HCT116 (cell line): Measurements from ENCODE around the gene ATG16L1. TPM values are rescaled to one million over a fixed set of nuclear protein-coding genes. Genes with fewer than 3 reads are reported as not detected.

Source experiments
- ATAC-seq: fragments of 200-7000 bp; cut with Tn5 transposase; 2 replicates; pipeline ENCODE4 v1.9.1; 2020; ENCODE audit warnings: mild to moderate bottlenecking, moderate library complexity
- BruUV-seq: library from RNA; stranded (reverse); fragments of 400-500 nt; replicated peaks from 2 replicates; lab custom pipeline; 2021; lab: Mats Ljungman, UMichigan
- CTCF ChIA-PET: fragments of 300-600 bp; sonication (Branson Sonifier 250); formaldehyde crosslinking; loops from one replicate; lab custom pipeline; 2021; ENCODE audit warnings: antibody characterized with exemption; lab: Charles Lee
- POLR2A ChIA-PET: fragments of 300-600, 350-600 bp; sonication (Branson Sonifier 250); formaldehyde crosslinking; loops from one replicate; lab custom pipeline; 2021; ENCODE audit warnings: antibody characterized with exemption; lab: Charles Lee
- RAD21 ChIA-PET, 2 experiments: fragments of 300-600 bp; sonication (Branson Sonifier 250); formaldehyde crosslinking; loops; one replicate each; lab custom pipeline; 2023; ENCODE audit warnings: low total read pairs in 2 of 2; ENCODE audit not compliant: uncharacterized antibody in 2 of 2, unreplicated experiment in 2 of 2, low non-redundant PET in 1 of 2; lab: Charles Lee
- DNase-seq: peaks from one replicate; pipeline ENCODE4 v3.0.0-alpha.2; 2010; ENCODE audit warnings: low read depth, low spot score
- H2AFZ ChIP-seq: fragments of 200-600 bp; shearing (Covaris generic), sonication (generic); 2 replicates; pipeline ENCODE4 v1.6.1; 2017; ENCODE audit warnings: low read depth, mixed run types, mixed read lengths, antibody characterized with exemption, low read length; ENCODE audit not compliant: poor library complexity, severe bottlenecking
- H3K27ac ChIP-seq: 2 replicates; pipeline ENCODE4 v1.5.1; 2012; ENCODE audit warnings: low read depth, low read length
- H3K27me3 ChIP-seq: fragments of 200-600 bp; sonication (generic); 2 replicates; pipeline ENCODE4 v1.6.1; 2016; ENCODE audit warnings: mixed run types, low read length, mixed read lengths; ENCODE audit not compliant: insufficient read depth
- H3K36me3 ChIP-seq, 2 experiments: fragments of 200-500 bp in 1 of 2; fragments of 200-600 bp in 1 of 2; sonication (Bioruptor generic) in 1 of 2; sonication (generic) in 1 of 2; 2 replicates each; pipeline versions ENCODE4 v1.5.1 to v1.6.1; 2014 to 2016; ENCODE audit warnings: low read length in 2 of 2, inconsistent platforms in 1 of 2, mixed read lengths in 1 of 2, mixed run types in 1 of 2; ENCODE audit not compliant: insufficient read depth in 2 of 2, control insufficient read depth in 1 of 2
- H3K4me1 ChIP-seq, 2 experiments: fragments of 200-600 bp in 1 of 2; sonication (generic) in 1 of 2; 2 replicates each; pipeline versions ENCODE4 v1.5.1 to v1.6.1; 2012 to 2017; ENCODE audit warnings: low read length in 2 of 2, inconsistent platforms in 1 of 2, mild to moderate bottlenecking in 1 of 2, mixed read lengths in 1 of 2, mixed run types in 1 of 2, moderate library complexity in 1 of 2; ENCODE audit not compliant: insufficient read depth in 2 of 2, control insufficient read depth in 1 of 2
- H3K4me2 ChIP-seq: fragments of 200-600 bp; sonication (generic); 2 replicates; pipeline ENCODE4 v1.6.1; 2017; ENCODE audit warnings: mixed run types, low read length, mixed read lengths
- H3K4me3 ChIP-seq, 2 experiments: fragments of 200-600 bp in 1 of 2; sonication (generic) in 1 of 2; replicated peaks in 1 of 2; 2 replicates each; pipeline ENCODE4 v1.5.1; 2011 to 2016; ENCODE audit warnings: low read length in 2 of 2, control low read depth in 1 of 2, low read depth in 1 of 2, mild to moderate bottlenecking in 1 of 2, mixed read lengths in 1 of 2, mixed run types in 1 of 2
- H3K79me2 ChIP-seq: fragments of 200-600 bp; sonication (generic); 2 replicates; pipeline ENCODE4 v1.6.1; 2017; ENCODE audit warnings: mild to moderate bottlenecking, mixed run types, low read length, moderate library complexity, mixed read lengths; ENCODE audit not compliant: insufficient read depth
- H3K9ac ChIP-seq: fragments of 200-600 bp; sonication (generic); 2 replicates; pipeline ENCODE4 v1.6.1; 2016; ENCODE audit warnings: low read length, mixed read lengths
- H3K9me2 ChIP-seq: fragments of 200-600 bp; sonication (generic), shearing (Covaris generic); 2 replicates; pipeline ENCODE4 v1.6.1; 2017; ENCODE audit warnings: mixed run types, mild to moderate bottlenecking, moderate library complexity; ENCODE audit not compliant: insufficient read depth
- H3K9me3 ChIP-seq, 2 experiments: fragments of 200-500 bp in 1 of 2; fragments of 200-600 bp in 1 of 2; sonication (Bioruptor generic) in 1 of 2; sonication (generic) in 1 of 2; 2 replicates each; pipeline ENCODE4 v1.6.1; 2014 to 2017; ENCODE audit warnings: low read length in 2 of 2, mixed read lengths in 2 of 2, inconsistent platforms in 1 of 2, low read depth in 1 of 2, mild to moderate bottlenecking in 1 of 2, mixed run types in 1 of 2, moderate library complexity in 1 of 2; ENCODE audit not compliant: control insufficient read depth in 1 of 2, insufficient read depth in 1 of 2
- H4K20me1 ChIP-seq: fragments of 200-600 bp; sonication (generic), shearing (Covaris generic); 2 replicates; pipeline ENCODE4 v1.6.1; 2017; ENCODE audit warnings: mixed run types, mild to moderate bottlenecking, moderate library complexity; ENCODE audit not compliant: insufficient read depth
- CBX3 ChIP-seq: IDR thresholded peaks from 2 replicates; pipeline ENCODE4 v1.6.1; 2012; ENCODE audit warnings: low read depth
- CEBPB ChIP-seq: IDR thresholded peaks from 2 replicates; pipeline ENCODE4 v1.6.1; 2012; ENCODE audit warnings: low read depth
- EGR1 ChIP-seq: IDR thresholded peaks from 2 replicates; pipeline ENCODE4 v1.6.1; 2012; ENCODE audit warnings: low read depth
- EZH2 ChIP-seq: fragments of 200-600 bp; sonication (generic); IDR thresholded peaks from 2 replicates; pipeline ENCODE4 v1.6.1; 2017; ENCODE audit warnings: antibody characterized with exemption, mixed run types
- EZH2phosphoT487 ChIP-seq: fragments of 200-600 bp; IDR thresholded peaks from 2 replicates; pipeline ENCODE4 v1.6.1; 2018; ENCODE audit warnings: antibody characterized with exemption, borderline replicate concordance
- FOSL1 ChIP-seq: IDR thresholded peaks from 2 replicates; pipeline ENCODE4 v1.6.1; 2012; ENCODE audit warnings: low read depth
- POLR2A ChIP-seq: IDR thresholded peaks from 2 replicates; pipeline ENCODE4 v1.7.0; 2011; ENCODE audit warnings: borderline replicate concordance; ENCODE audit not compliant: insufficient read depth, insufficient read length; ENCODE audit errors: extremely low read depth
- RAD21 ChIP-seq: IDR thresholded peaks from 2 replicates; pipeline ENCODE4 v1.6.1; 2012; ENCODE audit warnings: low read depth, mild to moderate bottlenecking
- SP1 ChIP-seq: IDR thresholded peaks from 2 replicates; pipeline ENCODE4 v1.6.1; 2012; ENCODE audit warnings: low read depth
- YY1 ChIP-seq: IDR thresholded peaks from 2 replicates; pipeline ENCODE4 v1.6.1; 2011; ENCODE audit warnings: low read length, low read depth, moderate library complexity, mild to moderate bottlenecking; ENCODE audit not compliant: insufficient replicate concordance; ENCODE audit errors: extremely low read depth
- ZFX ChIP-seq: fragments of 450-650 bp; IDR thresholded peaks from 2 replicates; pipeline ENCODE4 v1.6.1; 2017
- intact Hi-C: fragments of 100-400 bp; cut with micrococcal nuclease; formaldehyde crosslinking; loops from 2 replicates; pipeline ENCODE4 v1.10.0; 2022
- total RNA-seq: library from RNA; stranded (reverse); gene quantifications from one replicate; pipeline ENCODE4 v1.2.1, GENCODE V29; 2021; ENCODE audit not compliant: unreplicated experiment
- TF ChIP-seq, protein P1 (sequence below): IDR thresholded peaks from 2 replicates; pipeline ENCODE4 v1.6.1; 2011; ENCODE audit warnings: mild to moderate bottlenecking, low read length, moderate library complexity; ENCODE audit not compliant: insufficient replicate concordance; ENCODE audit errors: extremely low read depth
- TF ChIP-seq, protein P2 (sequence below): IDR thresholded peaks from 2 replicates; pipeline ENCODE4 v1.6.1; 2012
- TF ChIP-seq, protein P3 (sequence below): IDR thresholded peaks from 2 replicates; pipeline ENCODE4 v1.6.1; 2012
- TF ChIP-seq, protein P4 (sequence below), 3 experiments: fragments of 200-600 bp in 1 of 3; sonication (generic) in 1 of 3; IDR thresholded peaks in 2 of 3; conservative IDR thresholded peaks in 1 of 3; 2 replicates each; pipeline ENCODE4 v1.5.1; 2012 to 2017; ENCODE audit warnings: low read depth in 2 of 3, low read length in 2 of 3, antibody characterized with exemption in 1 of 3, borderline replicate concordance in 1 of 3, control low read depth in 1 of 3, mild to moderate bottlenecking in 1 of 3, mixed read lengths in 1 of 3, mixed run types in 1 of 3, moderate library complexity in 1 of 3; ENCODE audit not compliant: insufficient read depth in 1 of 3

The ATG16L1 gene
- total RNA-seq, 1 experiment from 2014 or later, result 43.4 TPM

DNA sequence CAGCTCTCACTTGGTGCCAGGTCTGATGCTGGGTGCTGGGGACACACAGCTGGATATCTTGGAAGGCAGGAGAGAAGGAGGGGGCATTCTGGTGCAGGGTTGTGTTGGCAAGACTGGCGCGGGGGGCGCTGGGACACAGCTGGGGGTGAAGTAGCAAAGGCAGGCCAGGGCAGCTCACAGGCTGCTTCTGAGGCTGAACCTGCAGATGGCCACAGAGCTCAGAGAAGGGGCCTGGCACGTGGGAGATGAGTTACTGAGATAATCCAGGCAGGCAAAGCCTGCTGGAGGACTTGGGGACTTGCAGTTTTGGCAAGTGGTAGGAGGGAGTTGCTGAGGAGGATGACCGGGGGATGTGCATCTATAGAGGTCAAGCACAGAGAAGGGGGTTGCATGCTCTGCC, 86.6 kb downstream of the ATG16L1 start:
- ChIA-PET CTCF (no interaction called here), RAD21 (no interaction called here), POLR2A (no interaction called here)
- TF ChIP-seq YY1, result no peak
- no peak for TF ChIP-seq EGR1
- no peak for TF ChIP-seq EZH2
- TF ChIP-seq, protein P1, sequence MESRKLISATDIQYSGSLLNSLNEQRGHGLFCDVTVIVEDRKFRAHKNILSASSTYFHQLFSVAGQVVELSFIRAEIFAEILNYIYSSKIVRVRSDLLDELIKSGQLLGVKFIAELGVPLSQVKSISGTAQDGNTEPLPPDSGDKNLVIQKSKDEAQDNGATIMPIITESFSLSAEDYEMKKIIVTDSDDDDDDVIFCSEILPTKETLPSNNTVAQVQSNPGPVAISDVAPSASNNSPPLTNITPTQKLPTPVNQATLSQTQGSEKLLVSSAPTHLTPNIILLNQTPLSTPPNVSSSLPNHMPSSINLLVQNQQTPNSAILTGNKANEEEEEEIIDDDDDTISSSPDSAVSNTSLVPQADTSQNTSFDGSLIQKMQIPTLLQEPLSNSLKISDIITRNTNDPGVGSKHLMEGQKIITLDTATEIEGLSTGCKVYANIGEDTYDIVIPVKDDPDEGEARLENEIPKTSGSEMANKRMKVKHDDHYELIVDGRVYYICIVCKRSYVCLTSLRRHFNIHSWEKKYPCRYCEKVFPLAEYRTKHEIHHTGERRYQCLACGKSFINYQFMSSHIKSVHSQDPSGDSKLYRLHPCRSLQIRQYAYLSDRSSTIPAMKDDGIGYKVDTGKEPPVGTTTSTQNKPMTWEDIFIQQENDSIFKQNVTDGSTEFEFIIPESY, result no peak
- no peak for TF ChIP-seq SP1
- TF ChIP-seq CBX3, result no peak
- TF ChIP-seq, protein P2, sequence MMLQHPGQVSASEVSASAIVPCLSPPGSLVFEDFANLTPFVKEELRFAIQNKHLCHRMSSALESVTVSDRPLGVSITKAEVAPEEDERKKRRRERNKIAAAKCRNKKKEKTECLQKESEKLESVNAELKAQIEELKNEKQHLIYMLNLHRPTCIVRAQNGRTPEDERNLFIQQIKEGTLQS, result no peak
- TF ChIP-seq ZFX, result no peak
- TF ChIP-seq, protein P3, sequence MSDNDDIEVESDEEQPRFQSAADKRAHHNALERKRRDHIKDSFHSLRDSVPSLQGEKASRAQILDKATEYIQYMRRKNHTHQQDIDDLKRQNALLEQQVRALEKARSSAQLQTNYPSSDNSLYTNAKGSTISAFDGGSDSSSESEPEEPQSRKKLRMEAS, result no peak
- TF ChIP-seq EZH2phosphoT487, result no peak
- TF ChIP-seq FOSL1, result no peak
- TF ChIP-seq CEBPB, result no peak
- no peak for TF ChIP-seq RAD21
- no peak for TF ChIP-seq POLR2A
- TF ChIP-seq, protein P4, sequence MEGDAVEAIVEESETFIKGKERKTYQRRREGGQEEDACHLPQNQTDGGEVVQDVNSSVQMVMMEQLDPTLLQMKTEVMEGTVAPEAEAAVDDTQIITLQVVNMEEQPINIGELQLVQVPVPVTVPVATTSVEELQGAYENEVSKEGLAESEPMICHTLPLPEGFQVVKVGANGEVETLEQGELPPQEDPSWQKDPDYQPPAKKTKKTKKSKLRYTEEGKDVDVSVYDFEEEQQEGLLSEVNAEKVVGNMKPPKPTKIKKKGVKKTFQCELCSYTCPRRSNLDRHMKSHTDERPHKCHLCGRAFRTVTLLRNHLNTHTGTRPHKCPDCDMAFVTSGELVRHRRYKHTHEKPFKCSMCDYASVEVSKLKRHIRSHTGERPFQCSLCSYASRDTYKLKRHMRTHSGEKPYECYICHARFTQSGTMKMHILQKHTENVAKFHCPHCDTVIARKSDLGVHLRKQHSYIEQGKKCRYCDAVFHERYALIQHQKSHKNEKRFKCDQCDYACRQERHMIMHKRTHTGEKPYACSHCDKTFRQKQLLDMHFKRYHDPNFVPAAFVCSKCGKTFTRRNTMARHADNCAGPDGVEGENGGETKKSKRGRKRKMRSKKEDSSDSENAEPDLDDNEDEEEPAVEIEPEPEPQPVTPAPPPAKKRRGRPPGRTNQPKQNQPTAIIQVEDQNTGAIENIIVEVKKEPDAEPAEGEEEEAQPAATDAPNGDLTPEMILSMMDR (IDR thresholded peaks at IDR 0.05 in 2 of 3, conservative IDR thresholded peaks at IDR 0.05 in 1 of 3; ENCODE audit: borderline replicate concordance in 1 of 3, insufficient read depth in 1 of 3, low read depth in 2 of 3, low read length in 2 of 3), result no peak
- no peak overlapping the region for H3K4me3 ChIP-seq
- H2AFZ ChIP-seq, result no peak overlapping the region
- ATAC-seq (peak; percentile 44; the same call in 1 of the 2 replicates), DNase-seq (no peak)
- H3K27ac ChIP-seq, result no peak overlapping the region
- H3K79me2 ChIP-seq, result no peaks in the 10 kb centered on the region
- H3K36me3 ChIP-seq, result no peaks in the 10 kb centered on the region
- H3K9ac ChIP-seq, result no peak overlapping the region
- H3K9me2 ChIP-seq, result no peaks in the 10 kb centered on the region
- H3K4me1 ChIP-seq, result no peaks in the 10 kb centered on the region
- no peaks in the 10 kb centered on the region for H3K9me3 ChIP-seq
- H3K27me3 ChIP-seq, result no peaks in the 10 kb centered on the region
- no peaks in the 10 kb centered on the region for H4K20me1 ChIP-seq
- BruUV-seq, result no TSS peak
- no peak overlapping the region for H3K4me2 ChIP-seq
- intact Hi-C loops, result no loop called here
